ENCODE results near the gene INPP5D.
"Not testable (repeated sequence)": the region's sequence is repeated elsewhere in the genome, so short reads cannot be mapped to it uniquely, and the experiment has no call there.

Gene INPP5D

GRCh38 chr2:233032551-233033320 lies 27.4 kb upstream of the INPP5D start, which contains the start of gene NEU2:
NEU2 (plus strand) TSS chr2:233032672; CDS start chr2:233032672, 0 bp downstream.
- DNase-seq, result no peak

GRCh38 chr2:233033672-233034071 lies 26.5 kb upstream of the INPP5D start:
- DNase-seq, result no peak

- DNase-seq, result no peak
These were observed 25.9 kb upstream of the INPP5D start for GRCh38 chr2:233034091-233034882.

- DNase-seq, result no peak
These were observed 24.5 kb upstream of the INPP5D start for GRCh38 chr2:233035426-233036161.

GRCh38 chr2:233036162-233036838 lies 23.8 kb upstream of the INPP5D start:
- DNase-seq, result no peak

GRCh38 chr2:233037078-233037477 lies 23.1 kb upstream of the INPP5D start:
- DNase-seq, result no peak

- DNase-seq, result no peak
These were observed 20.8 kb upstream of the INPP5D start for GRCh38 chr2:233039212-233039845.

GRCh38 chr2:233039846-233040530 lies 20.2 kb upstream of the INPP5D start:
- no peak for DNase-seq

- no peak for DNase-seq
These were observed 19.6 kb upstream of the INPP5D start for GRCh38 chr2:233040571-233040970.

GRCh38 chr2:233041722-233042323 lies 18.3 kb upstream of the INPP5D start:
- DNase-seq, result no peak

GRCh38 chr2:233042549-233042948 lies 17.6 kb upstream of the INPP5D start:
- no peak for DNase-seq

GRCh38 chr2:233044974-233045605 lies 15.1 kb upstream of the INPP5D start:
- no peak for DNase-seq

- no peak for DNase-seq
These were observed 12.9 kb upstream of the INPP5D start for GRCh38 chr2:233047206-233047605.

GRCh38 chr2:233047667-233048066 lies 12.5 kb upstream of the INPP5D start:
- DNase-seq, result no peak

- DNase-seq, result no peak
These were observed 11.5 kb upstream of the INPP5D start for GRCh38 chr2:233048569-233049193.

- DNase-seq, result no peak
These were observed 10.9 kb upstream of the INPP5D start for GRCh38 chr2:233049194-233049761.

- no peak for DNase-seq
These were observed 8.6 kb upstream of the INPP5D start for GRCh38 chr2:233051241-233052149.

- not testable (repeated sequence) for DNase-seq
These were observed 7.6 kb upstream of the INPP5D start for GRCh38 chr2:233052517-233052916.
